GM18520 (cell line): Measurements from ENCODE around the gene ADAMTS2.

Source experiments
- ATAC-seq: cut with Tn5 transposase; IDR thresholded peaks from one replicate; pipeline ENCODE4 v1.9.1; 2021; ENCODE audit not compliant: unreplicated experiment

Gene ADAMTS2

GRCh38 chr5:179185941-179186411, 159.3 kb downstream of the ADAMTS2 start:
- no peak for ATAC-seq

- no peak for ATAC-seq
Observed at GRCh38 chr5:179185256-179185940, 159.9 kb downstream of the ADAMTS2 start.

GRCh38 chr5:179184521-179185050, 160.7 kb downstream of the ADAMTS2 start:
- ATAC-seq = no peak

GRCh38 chr5:179183481-179183880, 161.8 kb downstream of the ADAMTS2 start:
- no peak for ATAC-seq

GRCh38 chr5:179182601-179183000, 162.7 kb downstream of the ADAMTS2 start:
- ATAC-seq = no peak

- ATAC-seq = no peak
Observed at GRCh38 chr5:179181988-179182387, 163.3 kb downstream of the ADAMTS2 start.

- ATAC-seq = no peak
Observed at GRCh38 chr5:179180921-179181645, 164.2 kb downstream of the ADAMTS2 start.

GRCh38 chr5:179180061-179180610, 165.1 kb downstream of the ADAMTS2 start:
- no peak for ATAC-seq

- ATAC-seq = no peak
Observed at GRCh38 chr5:179177711-179178575, 167.3 kb downstream of the ADAMTS2 start.

- ATAC-seq = no peak
Observed at GRCh38 chr5:179176571-179177230, 168.6 kb downstream of the ADAMTS2 start.

GRCh38 chr5:179176166-179176565, 169.1 kb downstream of the ADAMTS2 start:
- ATAC-seq = no peak

- no peak for ATAC-seq
Observed at GRCh38 chr5:179171816-179172745, 173.2 kb downstream of the ADAMTS2 start.

GRCh38 chr5:179171251-179171815, 173.9 kb downstream of the ADAMTS2 start:
- no peak for ATAC-seq

GRCh38 chr5:179170606-179171005, 174.7 kb downstream of the ADAMTS2 start:
- no peak for ATAC-seq

GRCh38 chr5:179169836-179170235, 175.4 kb downstream of the ADAMTS2 start:
- ATAC-seq = no peak

GRCh38 chr5:179168664-179169063, 176.6 kb downstream of the ADAMTS2 start:
- ATAC-seq = no peak

- no peak for ATAC-seq
Observed at GRCh38 chr5:179167871-179168451, 177.3 kb downstream of the ADAMTS2 start.
